Testis (tissue), 2 donors: ENCODE measurements around the gene KCNQ5.

Experiments
- POLR2A ChIP-seq: fragments of 450-650 bp; IDR thresholded peaks from one replicate; pipeline ENCODE4 v1.6.1; 2017; ENCODE audit warnings: antibody characterized with exemption, mild to moderate bottlenecking, moderate library complexity
- TF ChIP-seq, protein P1 (sequence below), 3 experiments: fragments of 450-650 bp in 2 of 3; fragments of 200-600 bp in 1 of 3; sonication (generic) in 1 of 3; IDR thresholded peaks; one replicate each; pipeline ENCODE4 v1.5.1; 2016 to 2019; ENCODE audit warnings: antibody characterized with exemption in 3 of 3, mild to moderate bottlenecking in 2 of 3, moderate library complexity in 1 of 3

DNA sequence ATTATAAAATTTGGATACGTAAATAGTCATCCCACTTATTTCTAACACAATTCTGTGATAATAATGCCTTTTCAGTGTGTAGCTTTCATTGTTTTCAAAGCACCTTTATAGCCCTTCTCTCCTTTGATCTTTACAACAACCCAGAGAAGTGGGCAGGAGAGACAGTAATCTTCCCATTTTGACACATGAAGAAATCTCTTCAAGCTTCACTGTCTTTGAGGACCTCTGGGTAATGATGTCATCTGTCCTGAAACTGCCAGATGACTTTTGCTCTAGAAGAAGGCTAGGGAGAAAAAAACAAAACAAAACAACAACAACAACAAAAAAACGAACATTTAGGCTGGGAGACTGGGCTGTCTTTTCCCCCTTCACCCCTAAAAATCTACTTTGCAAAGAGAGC is 203.0 kb downstream of the KCNQ5 start:
- TF ChIP-seq, protein P1, sequence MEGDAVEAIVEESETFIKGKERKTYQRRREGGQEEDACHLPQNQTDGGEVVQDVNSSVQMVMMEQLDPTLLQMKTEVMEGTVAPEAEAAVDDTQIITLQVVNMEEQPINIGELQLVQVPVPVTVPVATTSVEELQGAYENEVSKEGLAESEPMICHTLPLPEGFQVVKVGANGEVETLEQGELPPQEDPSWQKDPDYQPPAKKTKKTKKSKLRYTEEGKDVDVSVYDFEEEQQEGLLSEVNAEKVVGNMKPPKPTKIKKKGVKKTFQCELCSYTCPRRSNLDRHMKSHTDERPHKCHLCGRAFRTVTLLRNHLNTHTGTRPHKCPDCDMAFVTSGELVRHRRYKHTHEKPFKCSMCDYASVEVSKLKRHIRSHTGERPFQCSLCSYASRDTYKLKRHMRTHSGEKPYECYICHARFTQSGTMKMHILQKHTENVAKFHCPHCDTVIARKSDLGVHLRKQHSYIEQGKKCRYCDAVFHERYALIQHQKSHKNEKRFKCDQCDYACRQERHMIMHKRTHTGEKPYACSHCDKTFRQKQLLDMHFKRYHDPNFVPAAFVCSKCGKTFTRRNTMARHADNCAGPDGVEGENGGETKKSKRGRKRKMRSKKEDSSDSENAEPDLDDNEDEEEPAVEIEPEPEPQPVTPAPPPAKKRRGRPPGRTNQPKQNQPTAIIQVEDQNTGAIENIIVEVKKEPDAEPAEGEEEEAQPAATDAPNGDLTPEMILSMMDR (IDR thresholded peaks at IDR 0.05), result no peak
- no peak for TF ChIP-seq POLR2A
